GM19240 (cell line): ENCODE data around the gene RGPD3.
"Not testable (repeated sequence)": the region's sequence is repeated elsewhere in the genome, so short reads cannot be mapped to it uniquely, and the experiment has no call there.

Experiments
- DNase-seq: peaks from one replicate; pipeline ENCODE4 v3.0.0; 2011; ENCODE audit warnings: low spot score; ENCODE audit not compliant: insufficient read length

The RGPD3 gene

GRCh38 chr2:106486551-106487385 lies 18.6 kb upstream of the RGPD3 start, which contains the start of gene CD8B2:
Gene CD8B2 (plus strand): TSS chr2:106487364. CDS start chr2:106487427, 63 bp downstream.
- not testable (repeated sequence) for DNase-seq

GRCh38 chr2:106479563-106479962 lies 11.3 kb upstream of the RGPD3 start:
- not testable (repeated sequence) for DNase-seq

GRCh38 chr2:106477647-106478046 lies 9.4 kb upstream of the RGPD3 start:
- DNase-seq, result not testable (repeated sequence)

GRCh38 chr2:106470658-106471057 lies 2.4 kb upstream of the RGPD3 start:
- DNase-seq, result not testable (repeated sequence)

GRCh38 chr2:106467516-106467915 lies 697 bp downstream of the RGPD3 start:
- DNase-seq, result not testable (repeated sequence)

- not testable (repeated sequence) for DNase-seq
Observed at GRCh38 chr2:106461882-106462281, 6.3 kb downstream of the RGPD3 start.

- not testable (repeated sequence) for DNase-seq
Observed at GRCh38 chr2:106390680-106391079, 77.5 kb downstream of the RGPD3 start.

- DNase-seq, result not testable (repeated sequence)
Observed at GRCh38 chr2:106388814-106389410, 79.3 kb downstream of the RGPD3 start.

- DNase-seq, result not testable (repeated sequence)
Observed at GRCh38 chr2:106384548-106384947, 83.7 kb downstream of the RGPD3 start.

GRCh38 chr2:106381867-106382266 lies 86.3 kb downstream of the RGPD3 start:
- DNase-seq, result not testable (repeated sequence)

- DNase-seq, result not testable (repeated sequence)
Observed at GRCh38 chr2:106379567-106379966, 88.6 kb downstream of the RGPD3 start.

GRCh38 chr2:106369182-106369581 lies 99.0 kb downstream of the RGPD3 start:
- DNase-seq, result not testable (repeated sequence)

- no peak for DNase-seq
Observed at GRCh38 chr2:106366204-106366885, 101.9 kb downstream of the RGPD3 start.

- DNase-seq, result no peak
Observed at GRCh38 chr2:106363791-106364190, 104.4 kb downstream of the RGPD3 start.

- no peak for DNase-seq
Observed at GRCh38 chr2:106362789-106363188, 105.4 kb downstream of the RGPD3 start.

GRCh38 chr2:106359512-106359911 lies 108.7 kb downstream of the RGPD3 start:
- DNase-seq, result no peak

GRCh38 chr2:106358521-106358920 lies 109.7 kb downstream of the RGPD3 start:
- DNase-seq, result no peak

- DNase-seq, result peak; percentile 12
Observed at GRCh38 chr2:106358081-106358480, 110.1 kb downstream of the RGPD3 start.

GRCh38 chr2:106356291-106356690 lies 111.9 kb downstream of the RGPD3 start:
- DNase-seq, result no peak

- no peak for DNase-seq
Observed at GRCh38 chr2:106353676-106354075, 114.5 kb downstream of the RGPD3 start.

GRCh38 chr2:106350980-106351379 lies 117.2 kb downstream of the RGPD3 start:
- DNase-seq, result no peak

- no peak for DNase-seq
Observed at GRCh38 chr2:106344302-106344701, 123.9 kb downstream of the RGPD3 start.
